Stromal cell of bone marrow (primary cell): Measurements from ENCODE around the gene GRAP.
"Not testable (repeated sequence)": the region's sequence is repeated elsewhere in the genome, so short reads cannot be mapped to it uniquely, and the experiment has no call there.

Experiments
- DNase-seq: peaks from one replicate; pipeline ENCODE4 v3.0.0-alpha.2; 2012; ENCODE audit warnings: low read depth

GRAP gene

DNA sequence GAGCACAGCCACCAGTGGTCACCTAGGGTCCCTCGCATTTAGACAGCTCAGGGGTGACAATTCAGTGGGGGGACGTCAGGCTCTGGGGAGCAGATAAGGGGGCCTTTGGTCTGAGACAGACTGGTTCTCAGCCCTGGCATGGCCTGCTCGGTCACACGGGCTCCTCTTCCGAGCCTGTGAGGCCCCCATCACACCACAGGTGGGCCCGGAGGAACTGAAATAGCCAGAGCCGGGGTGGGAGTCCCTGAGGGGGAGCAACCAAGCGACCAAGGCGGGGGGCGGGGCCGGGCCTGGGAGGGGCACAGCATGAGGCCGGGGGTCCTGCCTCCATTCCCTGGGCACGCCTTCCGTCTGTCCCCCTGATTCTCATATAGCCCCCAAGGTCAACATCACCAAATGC lies 4.4 kb downstream of the GRAP start:
- not testable (repeated sequence) for DNase-seq

DNA sequence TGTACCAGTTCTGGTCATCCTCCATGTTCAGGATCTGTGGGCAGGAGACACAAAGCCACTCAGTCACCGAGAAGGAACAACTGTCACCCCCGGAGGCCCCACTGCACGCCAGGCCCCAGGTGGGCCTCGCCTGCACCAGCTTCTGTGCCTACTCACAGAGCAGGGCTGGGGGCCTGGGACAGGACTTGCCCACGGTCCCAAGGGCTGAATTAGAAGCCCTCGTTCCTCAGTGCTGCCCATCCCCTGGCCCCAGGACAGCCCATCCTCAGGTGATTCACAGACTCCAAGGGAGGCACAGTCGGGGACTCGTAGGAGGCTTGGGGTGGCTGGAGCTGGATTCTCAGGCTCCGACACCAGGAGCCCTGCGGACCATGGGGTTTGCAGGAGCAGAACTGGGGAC lies 4.9 kb downstream of the GRAP start:
- not testable (repeated sequence) for DNase-seq

DNA sequence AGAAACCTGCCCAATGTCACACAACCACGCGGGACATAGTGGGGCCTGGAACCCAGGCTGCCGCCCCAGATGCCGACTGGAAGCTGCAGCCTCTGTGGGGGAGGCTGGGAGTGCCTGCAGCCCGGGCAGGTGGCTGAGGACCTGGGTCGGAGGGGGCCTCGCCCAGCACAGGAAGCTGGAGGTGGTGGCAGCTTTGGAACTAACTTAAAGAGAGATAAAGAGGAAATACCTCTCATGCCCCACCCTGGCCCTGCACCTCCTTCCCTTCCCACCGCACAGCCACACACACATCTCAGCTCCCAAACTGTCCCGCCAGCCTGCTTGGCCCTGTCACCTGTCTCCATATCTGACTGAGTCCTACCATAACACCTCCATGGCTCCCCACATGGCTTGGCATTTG lies 6.4 kb downstream of the GRAP start:
- DNase-seq, result not testable (repeated sequence)

DNA sequence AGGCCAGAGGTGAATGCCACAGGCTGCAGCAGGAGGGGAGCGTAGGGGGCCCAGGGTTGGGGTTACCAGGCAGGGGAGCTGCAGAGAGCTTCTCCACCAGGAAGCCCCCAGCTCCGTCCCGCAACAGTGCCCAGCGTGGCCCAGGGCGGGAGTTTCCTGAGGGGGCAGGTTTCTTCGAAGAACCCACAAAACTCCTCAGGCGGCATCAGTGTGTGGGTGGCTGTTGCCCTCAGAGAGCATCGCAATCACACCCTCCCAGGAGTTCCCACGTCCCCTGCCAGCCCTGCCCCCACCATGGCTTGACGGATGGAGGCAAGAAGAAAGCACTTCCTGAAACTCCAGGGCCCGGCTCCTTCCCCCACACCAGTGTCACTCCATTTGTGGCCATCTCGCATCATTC lies 8.0 kb downstream of the GRAP start:
- DNase-seq, result not testable (repeated sequence)

DNA sequence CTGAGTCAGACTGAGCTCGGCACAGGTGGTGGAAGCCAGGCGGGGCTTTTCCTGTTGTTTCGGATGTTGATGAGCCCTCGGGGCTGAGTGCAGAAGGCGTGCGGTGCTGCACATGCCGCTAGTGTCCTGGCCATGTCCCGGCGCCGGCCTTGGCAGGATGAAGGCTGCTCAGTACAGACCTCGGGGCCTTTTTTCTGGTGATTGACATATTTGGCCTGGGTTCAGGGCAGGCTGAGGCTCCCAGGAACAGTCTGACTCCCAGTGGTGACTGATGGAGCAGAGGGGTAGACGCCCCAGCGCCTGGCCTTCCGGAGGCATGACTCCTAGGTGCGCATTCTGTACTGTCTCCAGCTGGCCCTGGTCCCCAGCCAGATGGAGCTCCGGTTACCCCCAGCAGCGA lies 8.8 kb downstream of the GRAP start:
- DNase-seq, result not testable (repeated sequence)

DNA sequence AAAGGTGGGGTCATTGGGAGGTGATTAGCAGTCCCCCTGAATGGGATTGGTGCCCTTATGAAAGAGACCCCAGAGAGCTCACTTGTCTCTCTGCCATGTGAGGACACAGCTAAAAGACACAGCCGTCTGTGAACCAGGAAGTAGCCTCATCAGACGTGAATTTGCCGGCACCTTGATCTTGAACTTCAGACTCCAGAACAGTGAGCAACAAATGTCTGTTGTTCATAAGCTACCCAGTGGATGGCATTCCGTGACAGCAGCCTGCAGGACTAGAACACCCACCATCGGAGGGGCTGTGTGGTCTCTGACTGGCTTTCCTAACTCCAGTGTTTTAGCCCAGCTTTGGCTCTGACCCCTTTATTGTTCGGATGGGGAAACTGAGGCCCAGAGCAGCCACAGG lies 9.2 kb downstream of the GRAP start:
- DNase-seq, result not testable (repeated sequence)

DNA sequence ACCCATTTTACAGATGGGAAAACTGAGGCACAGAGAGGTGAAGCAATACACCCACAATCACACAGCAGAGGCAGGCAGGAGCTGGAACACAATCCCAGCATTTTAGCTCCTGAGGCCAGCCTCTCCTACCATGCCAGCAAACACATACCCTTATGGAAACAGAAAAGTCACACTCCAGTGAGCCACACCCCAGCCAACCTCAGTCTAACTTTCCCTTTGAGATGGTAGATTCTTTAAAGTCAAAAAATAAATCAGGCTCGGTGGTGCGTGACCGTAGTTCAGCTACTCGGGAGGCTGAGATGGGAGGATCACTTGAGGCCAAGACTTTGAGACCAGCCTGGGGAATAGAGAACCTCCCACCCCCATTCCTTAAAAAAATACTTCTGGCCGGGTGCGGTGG lies 10.6 kb downstream of the GRAP start:
- DNase-seq, result not testable (repeated sequence)

DNA sequence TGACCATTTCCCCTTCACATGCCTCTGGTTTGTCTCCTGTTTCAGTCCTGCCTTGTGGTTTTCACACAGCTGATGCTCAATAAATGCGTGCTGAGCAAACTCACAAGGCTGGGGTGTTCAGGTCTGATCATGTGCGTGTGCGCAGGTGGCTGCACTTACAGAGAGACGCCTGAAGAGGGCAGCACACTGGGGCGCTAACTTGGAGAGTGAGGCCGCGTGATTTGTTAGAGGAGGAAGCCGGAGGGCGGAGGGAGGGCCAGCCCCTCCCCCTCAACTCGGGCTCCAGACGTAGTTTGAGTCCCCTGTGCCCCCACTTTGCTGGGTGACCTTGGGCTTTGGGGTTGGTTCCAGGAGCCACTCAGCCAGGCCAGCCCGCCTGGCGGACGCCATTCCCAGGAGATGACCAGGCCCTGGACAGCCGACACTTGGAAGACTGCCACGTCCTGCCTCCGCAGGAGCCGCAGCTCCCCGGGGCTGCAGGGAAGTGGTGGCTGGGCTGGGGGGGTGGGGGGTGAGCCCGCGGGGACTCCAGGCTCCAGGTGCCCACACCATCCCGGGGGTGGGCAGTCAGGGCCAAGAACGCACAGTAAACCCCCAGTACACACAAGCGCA lies 14.3 kb downstream of the GRAP start:
- DNase-seq, result not testable (repeated sequence)

DNA sequence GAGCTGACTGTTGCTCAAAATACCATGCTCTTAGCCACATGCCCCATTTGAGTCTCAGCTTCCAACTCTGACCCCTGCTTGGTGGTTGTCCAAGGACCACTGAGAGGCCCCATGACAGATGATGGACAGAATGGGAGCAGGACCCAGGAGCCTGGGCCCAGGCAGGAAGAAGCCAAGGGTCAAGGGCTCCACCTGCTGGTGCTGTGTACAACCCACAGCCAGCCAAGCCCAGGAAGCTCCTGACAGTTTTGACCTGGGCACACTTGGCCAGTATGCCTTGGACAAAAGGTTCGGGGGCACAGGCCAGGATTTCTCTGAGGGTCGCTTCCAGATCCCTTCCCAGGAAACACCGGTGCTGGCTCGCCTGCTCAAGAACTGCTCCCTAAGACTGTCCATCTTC lies 15.0 kb downstream of the GRAP start:
- not testable (repeated sequence) for DNase-seq

DNA sequence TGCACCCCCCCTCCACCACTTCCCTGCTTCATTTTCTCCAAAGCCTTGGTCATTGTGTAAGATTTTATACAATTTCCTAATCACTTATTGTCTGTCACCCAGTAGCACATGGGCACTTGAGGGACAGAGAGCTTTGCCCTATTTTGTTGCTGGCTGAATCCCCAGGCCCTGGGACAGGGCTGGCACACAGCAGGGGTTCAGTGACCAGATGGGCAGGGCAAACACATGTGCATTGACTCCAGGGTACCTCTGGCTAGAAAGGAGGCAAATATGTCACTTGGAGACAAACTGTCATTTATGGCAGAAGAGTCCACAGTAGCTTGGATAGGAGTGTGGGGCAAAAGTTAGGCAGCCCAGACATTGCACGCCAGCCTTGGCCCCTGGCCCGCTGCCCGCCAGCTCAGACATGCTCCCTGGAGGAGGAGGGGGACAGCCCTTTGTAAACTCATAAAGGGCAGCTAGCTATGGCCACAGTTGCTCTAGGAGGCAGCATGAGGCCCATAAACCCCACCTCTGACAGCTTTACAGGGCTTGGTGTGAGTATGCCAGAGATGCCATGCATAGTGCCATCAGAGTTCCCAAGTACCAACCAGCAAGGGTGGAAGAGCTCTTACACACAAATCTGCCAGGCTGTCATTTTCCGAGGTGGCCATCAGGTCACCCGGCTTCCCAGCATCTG lies 15.8 kb downstream of the GRAP start:
- DNase-seq, result not testable (repeated sequence)

DNA sequence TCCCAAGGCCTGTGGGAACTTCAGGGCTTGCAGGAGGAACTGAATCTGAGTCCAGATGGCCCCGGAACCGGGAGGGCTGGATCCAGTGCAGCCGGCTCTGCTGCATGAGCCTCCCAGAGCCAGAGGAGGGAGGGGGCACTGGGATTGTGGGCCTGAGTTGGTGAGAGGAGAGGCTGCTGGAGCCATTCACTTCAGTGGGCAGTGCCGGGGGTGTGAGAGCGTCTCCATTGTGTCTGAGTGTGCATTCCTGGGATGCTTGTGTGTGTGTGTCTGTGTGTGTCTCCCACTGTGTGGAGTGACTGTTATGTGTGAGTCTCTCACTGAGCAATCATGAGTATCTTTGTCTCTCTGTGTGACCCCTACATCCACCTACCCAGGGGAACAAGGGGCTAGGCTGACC lies 17.0 kb downstream of the GRAP start:
- DNase-seq, result not testable (repeated sequence)

DNA sequence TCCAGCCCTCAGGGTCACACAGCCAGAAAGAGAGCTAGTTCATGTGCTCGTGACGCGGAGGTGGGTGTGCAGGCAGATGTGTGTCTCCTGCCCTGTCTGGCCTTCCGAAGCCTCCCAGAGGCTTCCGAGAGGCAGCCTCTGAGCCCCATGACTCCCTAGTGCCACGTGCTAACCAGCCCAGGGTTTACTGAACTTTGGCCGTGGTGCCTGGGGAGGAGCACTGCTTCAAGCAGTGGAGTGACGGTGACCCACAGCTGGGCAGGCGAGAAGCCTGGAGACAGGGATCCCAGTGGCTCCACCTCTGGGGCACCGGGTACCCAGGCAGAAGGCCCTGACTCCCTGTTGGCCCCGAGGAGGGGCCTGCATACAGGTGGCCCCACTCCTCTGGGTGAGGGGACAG lies 18.1 kb downstream of the GRAP start:
- DNase-seq, result not testable (repeated sequence)

DNA sequence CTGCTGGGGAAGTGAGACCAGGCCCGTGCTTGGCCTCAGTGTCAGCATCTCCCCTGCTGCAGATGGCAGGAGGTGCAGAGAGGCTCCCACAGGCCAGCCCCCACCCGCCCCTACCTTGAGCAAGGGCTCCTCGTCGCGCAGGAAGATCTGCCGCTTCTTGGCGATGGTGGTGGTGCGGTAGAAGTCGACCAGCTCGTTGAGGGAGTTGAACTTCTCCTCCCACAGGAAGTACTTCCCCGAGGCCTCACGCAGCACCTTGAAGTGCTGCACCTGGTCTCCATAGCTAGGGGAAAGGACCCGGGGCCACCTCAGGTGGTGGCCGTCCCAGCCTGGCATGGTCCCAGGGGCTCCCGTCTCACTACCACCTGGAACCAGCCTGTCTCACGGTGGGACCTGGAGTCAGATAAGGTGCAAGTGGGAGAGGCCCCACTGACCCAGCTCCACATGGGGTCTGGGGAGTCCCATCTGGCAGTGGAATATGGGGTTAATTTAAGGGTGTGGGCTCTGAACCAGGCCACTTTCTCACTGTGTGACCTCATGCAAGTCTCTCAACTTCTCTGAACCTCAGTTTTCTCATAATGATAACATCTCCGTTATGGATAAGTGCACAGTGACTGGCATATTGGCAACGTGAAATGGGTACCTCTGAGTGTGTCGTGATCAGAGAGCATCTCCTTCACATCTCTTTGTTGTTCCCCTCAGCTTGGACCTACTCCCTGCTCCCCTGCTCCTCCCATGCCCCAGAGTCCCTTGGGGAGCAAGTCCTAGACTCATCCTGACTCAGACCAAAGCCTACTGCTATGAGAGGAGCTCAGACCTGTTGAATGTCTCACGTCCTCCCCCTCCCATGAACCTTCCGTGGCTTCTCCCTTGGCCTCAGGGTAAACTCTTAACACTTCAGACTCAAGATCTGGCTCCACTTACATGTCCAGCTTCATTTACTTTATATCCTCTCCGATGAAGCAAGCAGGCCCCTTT lies 22.4 kb downstream of the GRAP start:
- peak; percentile 43 for DNase-seq

DNA sequence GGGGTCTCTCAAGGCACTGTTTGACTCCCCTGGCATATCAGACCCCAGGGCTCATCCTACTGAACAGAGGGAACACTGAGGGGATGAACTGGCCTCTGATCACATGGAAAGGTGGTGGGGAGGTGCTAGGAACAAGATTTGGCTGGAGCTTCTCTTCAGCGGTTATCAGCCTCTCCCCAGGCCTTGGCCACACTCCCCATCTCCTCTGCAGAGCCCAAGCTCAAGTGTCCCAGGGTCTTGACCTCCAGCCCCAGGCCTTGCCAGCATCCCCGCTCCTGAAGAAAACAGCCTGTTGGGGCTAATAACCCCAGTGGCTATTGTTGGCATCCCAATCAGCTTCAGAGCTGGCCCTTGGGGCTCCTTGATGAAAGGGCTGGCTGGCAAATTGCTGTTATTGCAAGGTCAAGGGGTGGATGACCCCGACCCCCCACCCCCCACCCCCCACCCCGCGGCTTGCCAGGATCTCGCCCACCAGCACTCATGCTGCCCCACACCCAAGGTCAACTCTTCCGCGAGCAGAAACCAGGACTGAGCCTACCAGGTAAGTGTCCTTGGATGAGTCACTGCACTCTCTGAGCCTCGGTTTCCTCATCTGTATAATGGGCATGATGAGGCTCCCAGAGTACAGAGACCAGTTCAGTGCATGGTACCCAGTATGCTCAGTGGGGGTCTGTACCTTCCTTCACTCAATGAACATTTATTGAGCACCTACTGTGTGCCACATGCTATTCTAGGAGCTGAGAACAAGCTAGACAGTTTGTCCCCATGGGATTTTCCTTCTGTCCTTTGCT lies 23.4 kb downstream of the GRAP start:
- DNase-seq, result no peak

DNA sequence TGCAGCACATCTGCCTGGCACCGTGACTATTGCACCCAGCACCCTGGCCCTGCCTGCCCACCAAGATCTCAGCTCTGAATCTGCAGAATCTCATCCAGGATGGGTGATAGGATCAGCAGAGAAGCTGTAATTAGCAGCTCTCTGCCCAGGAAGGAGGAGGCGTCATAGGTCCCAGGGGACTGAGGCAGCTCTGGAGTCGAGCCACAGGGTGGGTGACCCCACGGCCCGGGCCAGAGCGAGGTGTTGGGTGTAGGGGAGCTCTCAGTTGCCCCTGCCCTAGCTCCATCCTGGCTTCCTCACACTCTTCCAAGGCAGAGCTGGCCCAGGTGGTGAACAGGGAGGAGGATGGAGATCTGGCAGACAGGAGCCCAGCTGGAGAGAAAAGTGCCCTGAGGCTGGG lies 24.0 kb downstream of the GRAP start:
- no peak for DNase-seq

DNA sequence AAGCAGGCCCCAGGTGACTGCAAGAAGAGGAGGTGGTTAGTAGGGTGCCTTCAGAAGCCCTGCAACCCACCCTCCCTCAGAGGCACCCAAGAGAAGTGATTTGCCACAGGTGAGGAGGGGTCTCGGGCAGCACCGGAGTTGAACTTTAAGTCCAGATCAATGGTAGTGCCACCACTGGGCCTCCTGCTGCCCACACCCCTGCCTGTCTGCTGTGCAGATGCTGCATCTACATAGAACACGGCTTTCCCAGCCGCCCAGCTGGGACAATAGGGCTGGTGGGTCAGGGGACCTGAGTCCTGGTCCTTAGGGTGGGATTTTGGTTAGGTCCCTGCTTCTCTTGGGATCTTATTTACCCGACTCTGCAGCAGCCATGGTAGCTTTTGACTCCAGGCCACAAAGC lies 24.6 kb downstream of the GRAP start:
- DNase-seq, result no peak

DNA sequence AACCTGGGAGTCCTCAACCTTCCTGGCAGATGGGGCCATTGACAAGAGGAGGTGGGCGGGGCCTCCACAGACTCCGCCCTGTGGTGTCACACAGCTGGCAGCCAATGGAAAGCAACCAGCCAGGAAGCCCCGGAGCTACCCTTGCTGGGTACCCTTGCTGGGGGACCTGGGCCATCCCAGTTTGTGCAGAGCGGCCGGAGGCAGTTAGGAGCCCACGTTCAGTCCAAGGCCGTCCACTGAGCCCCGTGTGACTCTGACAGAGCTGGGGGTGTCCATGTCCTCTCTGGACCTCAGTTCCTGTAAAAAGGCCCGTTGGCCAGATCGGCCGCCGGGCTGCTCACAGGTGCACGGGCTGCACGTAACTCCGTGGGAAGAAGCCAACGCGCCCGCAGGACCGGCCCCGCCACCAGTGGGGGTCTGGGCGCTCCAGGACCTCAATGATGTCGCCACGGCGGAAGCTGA lies 25.1 kb downstream of the GRAP start:
- no peak for DNase-seq

DNA sequence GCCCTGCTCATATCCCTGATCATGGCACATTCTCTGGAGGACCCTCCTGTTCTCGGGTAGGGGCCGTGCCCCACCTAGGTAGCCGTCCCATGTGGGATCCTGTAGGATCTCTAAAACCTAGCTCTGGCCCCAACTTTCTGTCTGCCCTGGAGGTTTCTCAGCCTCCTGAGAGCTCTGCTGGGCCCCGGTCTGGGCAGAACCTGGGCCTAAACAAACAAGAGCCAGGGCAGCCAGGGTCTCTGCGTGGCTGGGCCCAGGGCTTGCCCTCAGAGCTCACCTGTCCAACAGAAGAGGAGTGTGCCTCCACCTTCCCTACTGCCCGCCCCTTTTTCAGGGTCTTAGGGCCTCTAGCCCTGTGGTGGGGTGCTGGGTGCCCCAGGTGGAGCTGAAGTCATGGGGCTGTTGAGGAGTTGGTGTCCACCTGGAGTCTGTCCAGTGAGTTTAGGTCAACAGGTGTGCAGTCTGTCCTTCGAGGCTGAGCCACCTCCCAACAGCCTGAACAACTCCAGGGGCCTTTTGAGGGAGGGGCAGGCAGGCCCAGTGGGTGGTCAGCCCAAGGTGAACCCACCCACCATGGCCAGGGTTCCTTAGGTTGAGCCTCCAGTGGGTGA lies 25.6 kb downstream of the GRAP start:
- not testable (repeated sequence) for DNase-seq

DNA sequence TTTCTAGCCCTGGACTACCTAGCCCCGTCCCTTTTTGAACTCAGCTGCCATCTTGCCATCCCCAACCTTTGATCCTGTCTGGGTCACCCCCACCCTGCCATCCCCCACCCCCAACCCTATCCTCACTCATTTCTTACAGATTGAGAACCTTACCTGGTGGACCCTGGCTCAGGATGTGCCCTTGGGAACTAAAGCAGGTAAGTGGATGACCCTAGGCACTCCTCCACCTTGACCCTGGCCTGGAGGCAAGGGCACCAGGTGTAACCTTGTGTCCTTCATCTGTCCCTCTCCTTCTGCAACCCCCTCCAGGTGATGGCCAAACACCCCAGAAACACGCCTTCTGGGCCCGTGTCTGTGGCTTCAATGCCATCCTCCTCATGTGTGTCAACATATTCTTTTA lies 26.7 kb downstream of the GRAP start:
- DNase-seq, result no peak

DNA sequence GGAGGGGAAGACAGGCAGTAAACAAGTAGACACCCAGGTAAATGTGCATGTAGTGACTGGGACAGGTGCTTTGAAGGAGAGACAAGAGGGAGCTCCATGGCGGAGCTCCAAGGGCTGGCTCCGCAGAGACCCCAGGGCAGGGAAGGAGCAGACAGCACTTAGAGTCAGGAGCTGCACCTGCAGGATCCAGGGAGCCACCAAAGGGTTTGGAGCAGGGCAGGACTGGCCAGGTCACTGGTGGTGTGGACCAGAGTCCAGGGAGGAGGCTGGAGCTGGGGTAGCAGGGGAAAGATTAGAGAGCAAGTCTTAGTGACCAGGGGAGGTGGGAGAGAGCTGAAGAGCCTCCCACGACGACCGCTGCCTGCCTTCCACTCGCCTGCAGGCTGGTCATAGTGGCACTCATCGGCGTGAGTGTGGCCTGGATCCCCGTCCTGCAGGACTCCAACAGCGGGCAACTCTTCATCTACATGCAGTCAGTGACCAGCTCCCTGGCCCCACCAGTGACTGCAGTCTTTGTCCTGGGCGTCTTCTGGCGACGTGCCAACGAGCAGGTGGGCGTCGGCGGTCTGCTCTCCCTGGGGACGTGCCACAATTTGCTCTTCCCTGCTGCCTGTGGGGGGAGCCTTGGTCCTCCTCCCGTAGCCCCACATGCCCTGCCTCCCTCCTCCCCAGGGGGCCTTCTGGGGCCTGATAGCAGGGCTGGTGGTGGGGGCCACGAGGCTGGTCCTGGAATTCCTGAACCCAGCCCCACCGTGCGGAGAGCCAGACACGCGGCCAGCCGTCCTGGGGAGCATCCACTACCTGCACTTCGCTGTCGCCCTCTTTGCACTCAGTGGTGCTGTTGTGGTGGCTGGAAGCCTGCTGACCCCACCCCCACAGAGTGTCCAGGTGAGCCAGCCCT lies 27.5 kb downstream of the GRAP start:
- no peak for DNase-seq
